HG02588 (cell line): Measurements from ENCODE around the gene DHX32.
"Not testable (repeated sequence)": the region's sequence is repeated elsewhere in the genome, so short reads cannot be mapped to it uniquely, and the experiment has no call there.

Experiments used
- ATAC-seq: cut with Tn5 transposase; IDR thresholded peaks from one replicate; pipeline ENCODE4 v1.9.1; 2021; ENCODE audit warnings: mild to moderate bottlenecking, moderate library complexity; ENCODE audit not compliant: unreplicated experiment

Gene DHX32, protein sequence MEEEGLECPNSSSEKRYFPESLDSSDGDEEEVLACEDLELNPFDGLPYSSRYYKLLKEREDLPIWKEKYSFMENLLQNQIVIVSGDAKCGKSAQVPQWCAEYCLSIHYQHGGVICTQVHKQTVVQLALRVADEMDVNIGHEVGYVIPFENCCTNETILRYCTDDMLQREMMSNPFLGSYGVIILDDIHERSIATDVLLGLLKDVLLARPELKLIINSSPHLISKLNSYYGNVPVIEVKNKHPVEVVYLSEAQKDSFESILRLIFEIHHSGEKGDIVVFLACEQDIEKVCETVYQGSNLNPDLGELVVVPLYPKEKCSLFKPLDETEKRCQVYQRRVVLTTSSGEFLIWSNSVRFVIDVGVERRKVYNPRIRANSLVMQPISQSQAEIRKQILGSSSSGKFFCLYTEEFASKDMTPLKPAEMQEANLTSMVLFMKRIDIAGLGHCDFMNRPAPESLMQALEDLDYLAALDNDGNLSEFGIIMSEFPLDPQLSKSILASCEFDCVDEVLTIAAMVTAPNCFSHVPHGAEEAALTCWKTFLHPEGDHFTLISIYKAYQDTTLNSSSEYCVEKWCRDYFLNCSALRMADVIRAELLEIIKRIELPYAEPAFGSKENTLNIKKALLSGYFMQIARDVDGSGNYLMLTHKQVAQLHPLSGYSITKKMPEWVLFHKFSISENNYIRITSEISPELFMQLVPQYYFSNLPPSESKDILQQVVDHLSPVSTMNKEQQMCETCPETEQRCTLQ

DNA sequence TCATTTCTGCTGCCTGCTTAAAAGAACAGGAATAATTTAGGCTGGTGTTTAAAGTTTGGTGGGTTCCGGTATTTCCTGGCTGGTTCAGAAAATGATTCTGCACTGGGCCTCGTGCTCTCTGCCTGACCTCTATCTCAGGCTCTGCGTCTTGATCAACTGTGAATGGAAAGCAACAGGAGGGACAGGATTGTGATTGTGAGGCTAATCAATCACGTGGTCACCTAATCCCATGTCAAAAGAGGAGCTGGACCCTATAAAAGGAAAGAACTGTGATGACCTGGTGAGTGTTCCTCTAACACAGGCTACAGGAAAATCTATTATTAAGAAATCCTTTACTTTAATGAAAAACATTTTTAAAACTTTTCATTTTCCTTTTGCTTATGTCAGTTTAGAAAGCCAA lies at the start of gene DHX32:
TSS of gene DHX32 (minus strand) at position 101 of the 400 bp plus-strand sequence. CDS start 468 bp downstream, outside the sequence.
- no peak for ATAC-seq

DNA sequence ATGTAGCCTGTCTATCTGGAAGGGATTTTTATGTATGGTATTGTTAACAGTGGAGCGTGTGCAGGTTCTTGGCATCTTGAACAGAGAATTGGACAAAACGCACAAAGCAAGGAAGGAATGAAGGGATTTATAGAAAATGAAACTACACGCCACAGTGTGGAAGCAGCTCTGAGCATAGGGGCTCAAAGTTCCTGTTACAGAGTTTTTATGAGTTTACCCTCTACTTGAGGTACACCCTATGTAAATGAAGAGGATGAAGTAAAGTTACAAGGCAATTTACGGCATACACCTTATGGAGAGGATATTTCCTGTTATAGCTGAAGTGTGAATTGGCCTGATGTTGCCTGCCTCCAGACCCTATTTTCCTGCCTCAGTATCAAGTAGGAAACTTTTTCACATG lies 48.5 kb upstream of the DHX32 start:
- ATAC-seq = no peak

DNA sequence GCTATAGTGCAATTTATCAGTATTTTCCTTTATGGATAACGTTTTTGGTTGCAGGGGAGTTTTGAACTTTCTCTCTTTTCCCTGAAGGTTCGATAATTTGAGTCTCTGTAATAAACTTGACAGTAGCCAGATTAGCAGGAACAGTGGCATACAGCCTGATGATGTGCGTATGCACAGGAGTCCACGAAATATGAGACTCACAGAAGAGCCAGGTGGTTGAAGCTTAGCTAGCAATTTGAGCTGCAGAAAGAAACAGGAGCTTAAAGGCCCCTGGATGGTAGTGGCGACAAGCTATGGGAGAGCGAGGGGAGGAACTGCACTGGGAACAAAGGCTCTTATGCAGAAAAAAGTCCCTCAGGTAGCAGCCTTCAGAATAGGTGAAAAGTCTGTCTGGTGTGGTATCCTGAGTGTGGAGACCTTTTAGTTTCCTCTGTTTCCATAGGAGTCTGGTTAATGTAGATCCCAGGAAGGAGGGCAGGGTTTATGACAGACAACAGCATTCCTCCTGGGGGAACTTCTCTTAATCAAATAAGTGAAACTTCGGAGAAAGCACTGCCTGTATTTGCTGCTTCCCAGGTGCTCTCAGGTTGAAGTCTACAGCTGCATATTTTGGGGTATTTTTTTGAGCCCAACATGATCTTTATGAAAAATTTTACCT lies 48.0 kb upstream of the DHX32 start:
- no peak for ATAC-seq

DNA sequence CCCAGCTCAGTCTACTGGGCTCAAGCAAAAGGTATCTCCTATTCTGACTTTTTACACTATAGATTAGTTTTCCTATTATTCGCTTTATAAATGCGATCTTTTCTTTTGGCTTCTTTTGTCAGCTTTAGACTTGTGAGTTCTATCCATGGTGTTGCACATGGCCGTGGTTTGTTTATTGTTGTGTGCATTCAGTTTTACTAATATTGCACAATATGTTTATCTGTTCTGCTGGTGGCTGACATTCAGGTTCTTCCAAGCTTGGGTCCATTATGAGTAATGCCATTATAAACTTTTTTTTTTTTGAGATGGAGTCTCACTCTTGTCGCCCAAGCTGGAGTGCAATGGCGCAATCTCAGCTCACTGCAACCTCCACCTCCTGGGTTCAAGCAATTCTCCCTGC lies 46.2 kb upstream of the DHX32 start:
- not testable (repeated sequence) for ATAC-seq

DNA sequence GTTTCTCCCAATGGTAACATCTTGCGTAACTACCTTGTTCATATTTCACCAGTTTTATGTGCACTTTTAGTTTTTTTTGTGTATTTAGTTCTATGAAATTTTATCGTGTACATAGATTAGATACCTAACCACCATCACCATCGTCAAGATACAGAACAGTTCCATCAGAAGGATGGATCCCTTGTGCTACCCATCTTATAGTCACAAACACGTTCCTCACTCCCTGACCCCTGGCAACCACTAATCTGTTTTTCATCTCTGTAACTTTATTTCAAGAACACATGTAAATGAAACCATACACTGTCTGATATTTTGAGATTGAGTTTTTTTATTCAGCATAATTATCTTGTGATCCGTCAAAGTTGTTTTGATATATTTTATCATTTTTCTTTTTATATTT lies 45.2 kb upstream of the DHX32 start:
- ATAC-seq = no peak

DNA sequence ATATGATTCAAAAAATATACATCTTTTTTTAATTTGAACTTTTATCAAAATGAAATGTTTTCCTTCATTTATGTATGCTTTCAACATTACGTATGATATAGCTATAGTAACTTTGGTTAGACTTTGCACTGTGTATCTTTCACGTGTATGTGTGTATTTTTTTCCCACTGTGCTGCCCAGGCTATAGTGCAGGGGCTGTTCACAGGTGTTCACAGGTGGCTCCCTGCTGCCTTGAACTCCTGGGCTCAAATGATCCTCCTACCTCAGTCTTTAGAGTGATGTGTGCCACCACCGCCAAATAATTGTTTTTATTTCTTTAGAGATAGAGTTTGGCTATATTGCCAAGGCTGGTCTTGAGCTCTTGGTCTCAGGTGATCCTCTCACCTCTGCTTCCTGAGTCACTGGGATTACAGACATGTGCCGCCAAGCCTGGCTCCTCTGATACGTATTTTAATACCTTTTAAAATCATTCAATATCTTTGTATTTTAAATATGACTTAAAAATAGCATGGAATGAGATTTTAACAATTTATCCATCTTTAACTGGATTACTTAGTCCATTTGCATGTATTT lies 44.3 kb upstream of the DHX32 start:
- no peak for ATAC-seq

DNA sequence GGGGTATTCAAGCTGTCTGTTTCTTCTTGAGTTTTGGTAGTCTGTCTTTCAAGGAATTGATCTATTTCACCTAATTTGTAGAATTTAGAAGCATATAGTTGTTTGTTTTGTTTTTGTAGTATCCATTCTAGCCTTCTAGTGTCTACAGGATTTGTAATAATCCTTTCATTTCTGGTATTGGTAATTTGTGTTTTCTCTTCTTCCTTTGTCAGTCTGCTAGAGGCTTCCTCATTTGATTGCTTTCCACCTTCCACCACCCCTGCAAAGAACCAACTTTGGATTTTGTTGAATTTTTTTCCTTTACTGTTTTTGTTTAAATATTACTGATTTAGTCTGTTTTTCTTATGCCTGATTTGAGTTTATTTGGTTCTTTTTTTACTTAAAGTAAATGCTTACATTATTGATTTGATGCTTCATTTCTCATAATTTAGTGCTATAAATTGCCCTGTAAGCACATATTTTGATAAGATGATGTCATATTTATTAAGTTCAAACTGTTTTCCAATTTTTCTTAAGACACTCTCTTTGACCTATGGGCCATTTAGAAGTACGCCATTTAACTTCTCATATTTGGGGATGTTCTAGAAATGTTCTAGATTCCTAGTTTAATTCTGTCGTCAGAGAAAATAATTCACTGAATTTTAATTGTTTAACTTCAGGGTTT lies 40.7 kb upstream of the DHX32 start:
- ATAC-seq = not testable (repeated sequence)

DNA sequence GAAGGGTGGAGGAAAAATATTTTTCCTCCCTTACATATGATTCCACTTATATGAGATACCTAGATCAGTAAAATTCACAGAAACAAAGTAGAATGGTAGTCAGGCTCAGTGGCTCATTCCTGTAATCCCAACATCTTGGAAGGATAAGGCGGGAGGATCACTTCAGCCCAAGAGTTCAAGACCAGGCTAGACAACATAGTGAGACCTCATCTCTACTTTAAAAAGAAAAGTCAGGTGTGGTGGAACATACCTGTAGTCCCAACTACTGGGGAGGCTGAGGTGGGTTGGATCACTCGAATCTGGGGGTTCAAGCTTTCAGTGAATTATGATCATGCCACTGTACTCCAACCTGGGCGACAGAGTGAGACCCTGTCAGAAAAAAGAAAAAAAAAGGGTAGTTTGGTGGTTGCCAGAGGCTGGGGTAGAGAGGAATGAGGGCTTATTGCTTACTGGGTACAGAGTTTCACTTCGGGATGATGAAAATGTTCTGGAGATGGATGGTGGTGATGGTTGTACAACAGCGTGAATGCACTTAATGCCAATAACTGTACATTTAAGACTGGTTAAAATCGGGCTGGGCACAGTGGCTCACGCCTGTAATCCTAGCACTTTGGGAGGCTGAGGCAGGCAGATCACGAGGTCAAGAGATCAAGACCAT lies 36.7 kb upstream of the DHX32 start:
- not testable (repeated sequence) for ATAC-seq

DNA sequence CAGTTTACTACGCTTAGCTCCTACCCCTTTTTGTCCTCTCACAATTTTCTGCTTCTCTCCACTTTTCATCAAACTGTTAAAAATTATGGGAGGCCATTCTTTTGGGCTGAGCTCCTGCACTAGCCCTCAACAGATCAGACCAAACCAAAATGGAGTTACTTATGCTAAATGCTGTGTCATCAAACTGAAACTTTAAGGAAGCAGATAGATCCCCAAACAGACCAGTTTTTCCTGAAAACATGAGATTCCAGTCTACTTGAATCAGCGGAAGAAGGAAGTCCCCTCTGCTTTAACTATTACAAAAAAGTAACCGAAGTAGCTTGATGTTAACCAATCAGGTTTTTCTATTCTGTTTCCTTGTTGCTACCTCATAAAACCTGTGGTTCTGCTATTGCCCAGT lies 35.9 kb upstream of the DHX32 start:
- no peak for ATAC-seq

DNA sequence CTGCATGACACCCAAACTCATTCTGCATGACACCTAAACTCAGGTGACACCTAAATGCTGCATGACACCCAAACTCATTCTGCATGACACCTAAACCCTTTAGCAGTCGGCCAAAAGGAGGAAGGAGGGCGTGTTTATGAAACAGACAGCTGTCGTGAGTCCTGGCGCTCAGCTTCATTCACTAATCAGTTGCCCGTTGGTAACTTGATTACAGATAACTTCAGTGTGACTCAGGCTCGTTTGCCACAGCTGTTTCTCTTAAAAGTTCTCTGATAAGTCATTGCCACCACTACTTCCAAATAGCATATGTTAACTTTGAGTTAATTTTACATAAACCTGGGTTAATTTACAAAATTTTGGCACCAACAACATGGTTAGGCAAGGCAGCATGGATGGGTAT lies 32.2 kb upstream of the DHX32 start:
- ATAC-seq = not testable (repeated sequence)

DNA sequence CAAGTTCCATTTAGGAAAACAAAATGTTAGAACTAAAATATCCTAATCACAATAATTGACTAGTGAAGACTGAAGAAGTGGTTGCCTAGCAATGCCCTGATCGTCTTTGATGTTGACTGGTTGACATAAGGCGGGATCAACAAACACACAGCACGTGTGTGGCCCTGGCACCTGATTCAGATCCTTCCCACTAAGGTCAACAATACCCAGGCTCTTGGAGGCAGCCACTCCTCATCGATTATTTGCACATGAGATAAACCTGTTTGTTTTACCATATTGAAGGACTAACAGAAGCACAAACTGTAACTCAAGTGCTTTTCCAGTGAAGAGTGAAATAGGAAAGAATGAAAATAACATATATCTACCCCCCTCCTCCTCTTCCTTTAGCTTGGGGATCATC lies 30.9 kb upstream of the DHX32 start:
- no peak for ATAC-seq

DNA sequence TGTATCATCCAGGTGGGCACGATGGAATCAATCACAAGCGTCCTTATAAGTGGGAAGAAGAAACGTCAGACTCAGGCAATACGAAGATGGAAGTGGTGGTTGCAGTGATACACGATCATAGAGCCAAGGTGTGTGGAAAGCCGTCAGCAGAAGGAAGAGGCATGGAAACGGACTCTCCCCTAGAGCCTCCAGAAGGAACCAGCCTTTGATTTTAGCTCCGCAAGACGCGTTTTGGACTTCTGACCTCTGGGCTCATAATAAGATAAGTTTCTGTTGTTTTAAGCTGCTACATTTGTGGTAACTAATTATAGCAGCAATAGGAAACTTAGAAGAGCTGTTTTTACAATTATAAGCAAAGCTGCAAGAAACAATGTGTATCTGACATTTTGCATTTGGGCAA lies 30.1 kb upstream of the DHX32 start:
- no peak for ATAC-seq

DNA sequence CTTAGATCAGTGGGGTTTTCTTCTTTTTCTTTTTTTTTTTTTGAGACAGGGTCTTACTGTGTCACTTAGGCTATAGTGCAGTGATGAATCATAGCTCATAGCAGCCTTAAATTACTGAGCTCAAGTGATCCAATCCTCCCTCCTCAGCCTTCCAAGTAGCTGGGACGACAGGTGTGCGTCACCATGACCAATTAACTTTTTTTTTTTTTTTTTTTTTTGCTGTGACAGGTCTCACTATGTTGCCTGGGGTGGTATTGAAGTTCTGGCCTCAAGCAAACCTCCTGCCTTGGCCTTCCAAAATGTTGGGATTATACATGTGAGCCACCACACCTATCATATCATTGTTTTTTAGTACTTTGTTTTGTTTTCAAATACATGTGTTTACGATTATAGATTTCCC lies 28.4 kb upstream of the DHX32 start:
- not testable (repeated sequence) for ATAC-seq

DNA sequence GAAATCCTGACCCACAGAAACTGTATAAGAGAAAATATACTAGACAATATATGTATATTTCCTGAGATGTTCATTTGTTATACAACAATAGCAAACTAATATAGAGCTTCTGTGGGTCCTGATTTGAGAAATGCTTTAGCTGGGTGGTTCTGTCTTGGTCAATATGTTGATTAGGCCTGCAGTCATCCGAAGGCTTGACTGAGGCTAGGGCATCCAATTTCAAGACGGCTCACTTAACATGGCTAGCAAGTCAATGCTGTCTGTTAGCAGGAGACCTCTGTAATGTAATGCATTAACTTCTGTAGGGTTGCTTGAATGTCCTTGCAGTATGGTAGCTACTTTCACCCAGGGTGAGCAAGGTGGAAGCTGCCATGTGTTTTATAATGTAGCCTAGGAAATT lies 27.7 kb upstream of the DHX32 start:
- ATAC-seq = not testable (repeated sequence)

DNA sequence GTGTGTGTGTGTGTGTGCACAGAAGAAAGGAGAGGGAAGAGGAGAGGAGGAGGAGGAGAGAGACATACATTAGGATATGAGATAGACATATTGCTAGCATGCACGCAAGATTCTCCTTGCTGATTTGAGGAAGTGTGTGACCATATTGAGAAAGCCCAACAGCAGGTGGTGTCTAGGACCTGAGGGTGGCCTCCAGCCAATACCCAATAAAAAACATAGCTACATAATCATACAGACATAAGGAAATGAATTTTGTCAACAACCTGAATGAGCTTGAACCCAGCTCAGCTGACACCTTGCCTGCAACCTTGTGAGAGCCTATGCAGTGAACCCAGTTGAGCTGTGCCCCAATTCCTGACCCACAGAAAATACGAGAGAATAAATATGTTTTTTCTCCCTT lies 26.5 kb upstream of the DHX32 start:
- ATAC-seq = not testable (repeated sequence)

DNA sequence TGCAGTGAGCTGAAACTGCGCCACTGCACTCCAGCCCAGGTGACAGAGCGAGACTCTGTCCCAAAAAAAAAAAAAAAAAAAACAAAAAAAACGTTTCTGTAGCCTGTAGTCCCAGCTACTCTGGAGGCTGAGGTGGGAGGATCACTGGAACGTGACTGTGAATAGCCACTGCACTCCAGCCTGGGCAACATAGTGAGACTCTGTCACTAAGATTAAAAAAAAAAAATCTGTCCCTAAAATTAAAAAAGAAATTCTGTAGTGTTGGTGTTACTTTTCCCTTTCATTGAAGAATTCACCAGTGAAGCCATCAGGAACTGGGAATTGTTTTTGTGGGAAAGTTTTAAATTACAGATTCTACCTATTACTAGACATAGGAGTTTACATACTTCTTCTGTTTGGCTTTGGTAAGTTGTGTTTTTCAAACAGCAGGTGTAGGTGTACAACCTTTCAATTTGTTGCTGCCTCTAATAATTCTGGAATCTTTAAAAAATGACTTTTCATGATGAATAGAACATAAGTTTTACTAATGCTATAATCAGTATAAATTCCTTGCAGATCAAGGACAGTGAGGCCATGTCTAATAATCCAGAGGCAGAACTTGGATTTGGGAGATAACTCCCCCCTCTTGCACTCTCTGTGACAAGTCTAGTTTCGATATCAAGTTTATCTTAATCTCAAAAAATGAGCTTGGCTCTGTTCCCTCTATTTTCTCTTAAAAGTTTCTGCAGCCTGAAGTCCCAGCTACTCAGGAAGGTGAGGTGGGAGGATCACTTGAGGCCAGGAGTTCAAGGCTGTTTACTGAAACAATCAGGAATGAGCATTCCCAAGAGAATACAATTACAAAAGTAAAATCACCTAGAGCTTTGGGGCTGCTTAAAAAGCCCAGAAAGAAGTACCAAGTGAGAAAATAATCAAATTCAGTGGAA lies 24.2 kb upstream of the DHX32 start:
- ATAC-seq = not testable (repeated sequence)

DNA sequence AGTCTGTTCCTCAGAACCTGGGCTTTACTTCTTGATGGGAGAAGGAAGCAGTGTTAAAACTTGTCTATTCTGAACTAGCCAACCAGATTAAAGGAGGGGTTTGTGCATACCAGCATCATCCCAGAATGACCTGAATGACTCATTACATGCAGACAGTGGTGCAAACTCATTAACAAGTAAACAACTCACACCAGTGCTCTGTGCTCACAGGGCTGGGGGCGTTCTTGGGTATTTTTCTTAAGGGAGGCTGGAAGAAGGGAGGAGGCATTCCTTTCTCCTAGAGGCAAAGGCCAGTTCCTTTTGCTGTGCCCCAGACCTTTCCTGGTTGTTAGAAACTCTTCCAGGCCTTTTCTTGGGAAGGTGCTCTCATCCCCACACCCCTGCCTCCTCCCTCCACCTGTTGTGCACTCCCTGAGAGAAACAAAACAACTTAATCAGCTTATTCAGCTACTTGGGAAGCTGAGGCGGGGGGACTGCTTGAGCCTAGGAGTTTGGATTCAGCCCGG lies 22.1 kb upstream of the DHX32 start:
- ATAC-seq = not testable (repeated sequence)

DNA sequence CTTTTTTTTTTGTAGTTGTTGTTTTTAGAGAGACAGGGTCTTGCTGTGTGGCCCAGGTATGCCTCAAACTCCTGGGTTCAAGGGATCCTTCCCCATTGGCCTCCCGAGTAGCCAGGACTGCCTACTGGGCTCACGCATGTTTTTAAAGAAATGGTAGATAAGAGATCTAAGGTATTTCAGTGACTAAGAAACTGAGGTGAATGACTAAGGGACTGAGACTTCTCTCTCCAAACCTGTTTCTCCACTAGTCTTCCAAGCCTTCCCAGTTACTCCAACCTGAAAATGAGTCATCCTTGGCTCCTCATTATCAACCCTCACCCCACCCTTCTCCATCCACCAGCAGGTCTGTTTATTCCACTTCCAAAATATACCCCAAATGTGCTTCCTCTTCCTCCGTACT lies 19.9 kb upstream of the DHX32 start:
- ATAC-seq = not testable (repeated sequence)

DNA sequence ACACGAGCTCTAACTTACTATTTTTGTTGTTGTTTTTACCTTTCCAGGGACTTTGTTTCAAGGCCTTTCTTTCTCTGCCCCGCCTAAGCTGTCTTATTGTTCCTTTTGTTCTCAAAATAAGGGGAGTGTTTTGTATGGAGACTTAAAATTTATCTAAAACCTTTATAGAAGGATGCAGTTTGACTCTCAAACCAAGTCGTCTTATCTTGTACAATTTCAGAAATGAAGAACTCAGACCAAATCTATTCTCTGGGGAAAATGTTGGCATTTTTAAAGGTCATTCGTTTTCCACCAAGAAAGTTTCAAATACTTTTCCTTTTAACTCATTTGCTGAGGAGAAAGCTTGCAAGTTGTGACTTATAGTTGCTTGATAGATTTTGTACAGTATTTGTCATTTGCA lies 16.2 kb upstream of the DHX32 start:
- not testable (repeated sequence) for ATAC-seq
